ENCODE measurements around the gene TNFRSF6B. TPM values are rescaled to one million over a fixed set of nuclear protein-coding genes. Genes with fewer than 3 reads are reported as not detected.
"Not testable (repeated sequence)": the region's sequence is repeated elsewhere in the genome, so short reads cannot be mapped to it uniquely, and the experiment has no call there.

Gene TNFRSF6B
- total RNA-seq = 19.8 TPM

GRCh38 chr20:63696628-63697356, at the start of gene TNFRSF6B:
Gene TNFRSF6B, plus strand, starts transcription at chr20:63696652. Its CDS starts 116 bp downstream, at chr20:63696768.
- DNase-seq (ENCODE audit: low spot score) = peak; percentile 46

- DNase-seq (ENCODE audit: low spot score) = no peak
Observed at GRCh38 chr20:63648190-63648589, 48.3 kb upstream of the TNFRSF6B start.

DNA sequence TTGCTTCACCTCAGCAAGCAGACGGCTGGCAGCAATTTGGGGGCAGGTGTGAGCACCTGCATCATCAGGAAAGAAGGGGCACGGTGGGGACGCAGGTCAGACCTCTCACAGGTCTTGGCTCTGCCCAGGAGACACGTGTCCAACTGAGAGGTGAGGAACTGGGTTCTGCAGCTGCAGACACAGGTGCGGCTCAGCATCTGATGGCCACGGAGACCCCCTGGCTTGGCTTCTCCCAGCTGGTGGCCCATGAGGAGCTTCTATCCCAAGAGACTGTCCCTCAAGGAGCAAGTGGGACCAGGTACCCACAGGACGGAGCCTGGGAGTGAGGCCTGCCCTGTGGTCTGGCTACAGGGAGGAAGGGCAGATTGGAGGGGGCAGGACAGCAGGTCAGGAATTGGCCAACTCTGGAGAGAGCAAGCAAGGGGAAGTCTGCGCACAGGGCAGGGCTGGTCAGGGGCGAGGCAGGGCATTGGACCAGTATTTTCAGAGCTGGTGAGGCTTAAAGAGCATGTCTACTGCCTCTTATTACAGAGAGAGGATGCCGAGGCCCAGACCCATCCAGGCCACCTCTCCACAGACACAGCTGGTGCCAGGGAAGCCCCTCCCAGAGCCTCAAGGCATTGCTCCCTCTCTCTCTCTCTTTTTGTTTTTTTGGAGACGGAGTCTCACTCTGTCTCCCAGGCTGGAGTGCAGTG, 47.4 kb upstream of the TNFRSF6B start:
- DNase-seq (ENCODE audit: low spot score) = no peak

DNA sequence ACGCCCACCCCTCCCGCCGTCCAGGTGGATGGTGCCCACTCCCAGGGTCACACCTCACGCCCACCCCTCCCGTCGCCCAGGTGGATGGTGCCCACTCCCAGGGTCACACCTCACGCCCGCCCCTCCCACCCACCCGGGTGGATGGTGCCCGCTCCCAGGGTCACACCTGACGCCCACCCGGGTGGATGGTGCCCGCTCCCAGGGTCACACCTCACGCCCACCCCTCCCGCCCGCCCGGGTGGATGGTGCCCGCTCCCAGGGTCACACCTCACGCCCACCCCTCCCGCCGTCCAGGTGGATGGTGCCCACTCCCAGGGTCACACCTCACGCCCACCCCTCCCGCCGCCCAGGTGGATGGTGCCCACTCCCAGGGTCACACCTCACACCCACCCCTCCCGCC, 46.0 kb upstream of the TNFRSF6B start:
- DNase-seq (ENCODE audit: low spot score) = not testable (repeated sequence)

DNA sequence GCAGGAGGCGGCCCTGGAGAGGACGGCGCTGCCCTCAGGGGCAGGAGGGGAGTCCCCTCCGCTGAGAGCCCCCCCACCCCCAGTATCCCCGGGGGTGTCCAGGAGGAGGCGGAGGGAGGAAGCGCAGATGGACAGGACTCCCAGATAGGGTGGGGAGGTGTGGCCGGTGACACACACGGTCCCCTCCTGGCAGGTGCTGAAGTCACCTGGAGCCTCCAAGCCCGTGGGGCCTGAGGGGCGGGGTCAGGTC, 44.6 kb upstream of the TNFRSF6B start:
- no peak for DNase-seq (ENCODE audit: low spot score)

GRCh38 chr20:63652192-63652980, 44.1 kb upstream of the TNFRSF6B start:
- no peak for DNase-seq (ENCODE audit: low spot score)

DNA sequence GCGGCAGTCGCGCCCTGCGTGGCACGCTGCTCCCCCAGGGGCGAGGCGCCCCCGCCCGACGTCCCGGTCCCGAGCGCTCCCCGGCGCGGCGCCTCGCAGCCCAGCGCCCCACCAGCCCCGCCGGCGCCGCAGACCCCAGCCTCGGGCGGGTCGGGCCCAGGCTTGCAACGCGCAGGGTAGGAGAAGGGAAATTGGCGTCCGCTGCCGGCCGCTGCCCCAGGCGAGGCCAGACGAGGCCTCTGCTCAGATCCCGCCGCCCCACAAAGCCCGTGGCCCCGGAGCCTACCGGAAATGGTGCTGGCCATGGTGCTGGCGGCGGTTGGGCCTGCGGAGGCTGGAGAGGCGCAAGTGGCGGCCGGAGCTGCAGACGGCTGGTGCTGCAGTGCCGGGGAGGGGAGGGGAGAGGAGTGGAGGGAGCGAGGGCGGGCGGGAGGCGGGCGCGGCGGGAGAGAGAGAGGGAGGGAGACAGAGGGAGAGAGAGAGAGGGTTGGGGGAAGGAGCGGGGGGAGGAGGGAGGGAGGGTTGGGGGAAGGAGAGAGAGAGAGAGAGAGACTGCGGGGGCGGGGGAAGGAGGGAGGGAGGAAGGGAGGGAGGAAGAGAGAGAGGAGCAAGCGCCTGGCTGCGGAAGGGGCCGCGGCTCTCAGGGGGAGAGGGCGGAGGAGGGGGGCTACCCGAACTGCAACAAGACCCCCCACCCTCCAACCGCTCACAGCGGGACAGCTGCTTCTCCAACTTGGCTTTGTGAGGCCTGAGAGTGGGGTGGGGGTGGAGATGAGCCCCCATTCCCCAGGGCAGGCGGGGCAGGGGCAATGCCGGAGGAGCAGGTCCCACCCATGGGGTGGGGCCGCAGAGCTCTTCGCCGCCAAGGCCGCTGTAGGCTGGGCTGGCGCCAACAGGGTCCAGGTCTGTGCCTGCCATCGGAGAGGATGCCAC, 43.1 kb upstream of the TNFRSF6B start, which contains the start of gene STMN3:
Gene STMN3 (minus strand): TSS at position 384 of the 933 bp plus-strand sequence. CDS start 79 bp downstream, at position 305.
- DNase-seq (ENCODE audit: low spot score) = peak; percentile 90

GRCh38 chr20:63653974-63654668, 42.3 kb upstream of the TNFRSF6B start:
- DNase-seq (ENCODE audit: low spot score) = no peak

DNA sequence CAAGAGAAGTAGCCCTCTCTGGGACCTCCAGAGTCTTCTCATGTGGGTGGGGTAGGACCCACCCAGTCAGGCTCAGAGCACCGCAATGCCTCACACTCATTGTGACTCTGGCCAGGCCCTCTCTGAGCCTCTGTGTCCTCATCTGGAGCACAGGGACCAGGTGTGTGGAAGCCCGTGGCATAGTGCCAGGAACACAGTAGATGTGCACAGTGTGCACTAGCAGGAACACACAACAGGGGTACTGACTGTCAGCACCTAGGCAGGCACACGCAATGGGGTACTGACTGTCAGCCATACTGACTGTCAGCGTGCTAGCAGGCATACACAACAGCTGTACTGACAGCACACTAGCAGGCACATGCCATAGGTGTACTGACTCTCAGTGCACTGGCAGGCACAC, 41.2 kb upstream of the TNFRSF6B start:
- no peak for DNase-seq (ENCODE audit: low spot score)

- DNase-seq (ENCODE audit: low spot score) = no peak
Observed at GRCh38 chr20:63656451-63656850, 40.0 kb upstream of the TNFRSF6B start.

GRCh38 chr20:63657260-63657936, 39.1 kb upstream of the TNFRSF6B start:
- DNase-seq (ENCODE audit: low spot score) = no peak

- DNase-seq (ENCODE audit: low spot score) = peak; percentile 92
Observed at GRCh38 chr20:63657937-63658748, 38.3 kb upstream of the TNFRSF6B start, which contains the start of gene RTEL1. Gene RTEL1, plus strand, starts transcription at chr20:63658312. Its CDS starts 1,091 bp downstream, at chr20:63659403.

DNA sequence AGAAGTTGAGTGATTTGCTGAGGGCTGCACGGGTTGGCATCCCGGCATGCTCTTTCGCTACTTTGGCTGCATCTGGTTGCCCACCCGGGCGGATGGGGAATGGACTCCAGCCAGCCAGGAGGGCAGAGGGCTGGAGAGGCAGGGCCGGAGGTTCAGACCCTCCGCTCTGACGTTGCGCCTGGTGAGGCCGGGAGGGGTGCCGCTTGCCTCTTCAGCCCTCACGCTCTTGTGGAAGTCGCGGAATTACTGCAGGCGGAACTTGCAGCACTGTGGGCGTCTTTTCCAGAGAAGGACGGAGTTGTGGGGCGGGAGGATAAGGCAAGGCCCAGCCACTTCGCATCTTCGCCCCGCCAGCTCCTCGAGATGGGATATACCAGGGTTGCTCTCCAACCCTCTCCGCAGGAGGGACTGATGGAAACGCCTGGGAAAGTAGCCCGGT, 37.7 kb upstream of the TNFRSF6B start:
- DNase-seq (ENCODE audit: low spot score) = no peak

GRCh38 chr20:63659370-63659769, 37.1 kb upstream of the TNFRSF6B start:
- no peak for DNase-seq (ENCODE audit: low spot score)

- DNase-seq (ENCODE audit: low spot score) = not testable (repeated sequence)
Observed at GRCh38 chr20:63660174-63660573, 36.3 kb upstream of the TNFRSF6B start.

DNA sequence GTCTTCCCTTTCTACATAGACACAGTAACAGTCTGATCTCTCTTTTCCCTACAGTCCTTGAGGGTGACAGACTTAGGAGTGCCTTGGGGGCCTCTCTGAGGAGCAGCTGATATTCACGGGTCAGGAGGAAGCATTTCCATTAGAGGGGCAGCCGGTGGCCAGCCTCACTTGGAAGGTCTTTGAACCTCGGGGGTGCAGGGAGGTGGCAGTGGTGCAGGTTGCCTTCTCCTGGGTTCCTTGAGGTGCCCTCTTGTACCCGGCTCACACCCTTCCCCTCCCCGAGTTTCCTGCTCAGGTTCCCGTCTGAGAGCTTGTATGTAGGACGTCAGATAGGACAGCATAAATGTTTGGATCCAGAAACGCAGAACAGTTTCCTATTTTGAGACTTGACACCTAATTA, 35.8 kb upstream of the TNFRSF6B start:
- DNase-seq (ENCODE audit: low spot score) = no peak

GRCh38 chr20:63661108-63661507, 35.3 kb upstream of the TNFRSF6B start:
- DNase-seq (ENCODE audit: low spot score) = no peak

GRCh38 chr20:63661959-63662812, 34.3 kb upstream of the TNFRSF6B start:
- DNase-seq (ENCODE audit: low spot score) = no peak

Measured in ureter (tissue), 1 donor.